Nephron (organoid): ENCODE data around the gene QRFP.

Experiments
- H3K27ac Mint-ChIP-seq, 3 experiments: 2 replicates each; pipeline ENCODE4 v1.8.0; 2020; ENCODE audit warnings: mixed read lengths in 3 of 3, mild to moderate bottlenecking in 2 of 3, moderate library complexity in 1 of 3
- H3K27me3 Mint-ChIP-seq: 2 replicates; pipeline ENCODE4 v1.8.0; 2021; ENCODE audit warnings: low read depth, mild to moderate bottlenecking, moderate library complexity, mixed read lengths
- H3K36me3 Mint-ChIP-seq: 2 replicates; pipeline ENCODE4 v1.8.0; 2020; ENCODE audit warnings: low read depth, mixed read lengths
- H3K4me1 Mint-ChIP-seq: 2 replicates; pipeline ENCODE4 v1.8.0; 2020; ENCODE audit warnings: mixed read lengths
- H3K4me3 Mint-ChIP-seq, 3 experiments: 2 replicates each; pipeline ENCODE4 v1.8.0; 2020; ENCODE audit warnings: mild to moderate bottlenecking in 3 of 3, mixed read lengths in 3 of 3, moderate library complexity in 2 of 3
- H3K9me3 Mint-ChIP-seq: 2 replicates; pipeline ENCODE4 v1.8.0; 2020; ENCODE audit warnings: mixed read lengths
- TF ChIP-seq, protein P1 (sequence below), 3 experiments: fragments of 200-600 bp; sonication (generic); IDR thresholded peaks; one replicate each; pipeline ENCODE4 v1.5.0; 2021; ENCODE audit warnings: antibody characterized with exemption in 3 of 3; ENCODE audit not compliant: unreplicated experiment in 3 of 3

Gene QRFP

GRCh38 chr9:130902204-130903185, 5.9 kb upstream of the QRFP start:
- TF ChIP-seq, protein P1, sequence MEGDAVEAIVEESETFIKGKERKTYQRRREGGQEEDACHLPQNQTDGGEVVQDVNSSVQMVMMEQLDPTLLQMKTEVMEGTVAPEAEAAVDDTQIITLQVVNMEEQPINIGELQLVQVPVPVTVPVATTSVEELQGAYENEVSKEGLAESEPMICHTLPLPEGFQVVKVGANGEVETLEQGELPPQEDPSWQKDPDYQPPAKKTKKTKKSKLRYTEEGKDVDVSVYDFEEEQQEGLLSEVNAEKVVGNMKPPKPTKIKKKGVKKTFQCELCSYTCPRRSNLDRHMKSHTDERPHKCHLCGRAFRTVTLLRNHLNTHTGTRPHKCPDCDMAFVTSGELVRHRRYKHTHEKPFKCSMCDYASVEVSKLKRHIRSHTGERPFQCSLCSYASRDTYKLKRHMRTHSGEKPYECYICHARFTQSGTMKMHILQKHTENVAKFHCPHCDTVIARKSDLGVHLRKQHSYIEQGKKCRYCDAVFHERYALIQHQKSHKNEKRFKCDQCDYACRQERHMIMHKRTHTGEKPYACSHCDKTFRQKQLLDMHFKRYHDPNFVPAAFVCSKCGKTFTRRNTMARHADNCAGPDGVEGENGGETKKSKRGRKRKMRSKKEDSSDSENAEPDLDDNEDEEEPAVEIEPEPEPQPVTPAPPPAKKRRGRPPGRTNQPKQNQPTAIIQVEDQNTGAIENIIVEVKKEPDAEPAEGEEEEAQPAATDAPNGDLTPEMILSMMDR (IDR thresholded peaks at IDR 0.05; ENCODE audit: unreplicated experiment in 3 of 3), result no peak
- Mint-ChIP-seq H3K36me3 (no peaks in the 10 kb centered on the region), H3K27me3 (peaks cover 21% of the 10 kb centered on the region), H3K27ac (no peak overlapping the region), H3K4me1 (no peaks in the 10 kb centered on the region), H3K4me3 (no peak overlapping the region), H3K9me3 (no peaks in the 10 kb centered on the region)

GRCh38 chr9:130901498-130902203, 5.0 kb upstream of the QRFP start:
- Mint-ChIP-seq H3K4me3 (no peak overlapping the region), H3K9me3 (no peaks in the 10 kb centered on the region), H3K27me3 (peaks cover 18% of the 10 kb centered on the region), H3K36me3 (no peaks in the 10 kb centered on the region), H3K27ac (no peak overlapping the region), H3K4me1 (no peaks in the 10 kb centered on the region)
- TF ChIP-seq, protein P1 (IDR thresholded peaks at IDR 0.05; ENCODE audit: unreplicated experiment in 3 of 3), result no peak

DNA sequence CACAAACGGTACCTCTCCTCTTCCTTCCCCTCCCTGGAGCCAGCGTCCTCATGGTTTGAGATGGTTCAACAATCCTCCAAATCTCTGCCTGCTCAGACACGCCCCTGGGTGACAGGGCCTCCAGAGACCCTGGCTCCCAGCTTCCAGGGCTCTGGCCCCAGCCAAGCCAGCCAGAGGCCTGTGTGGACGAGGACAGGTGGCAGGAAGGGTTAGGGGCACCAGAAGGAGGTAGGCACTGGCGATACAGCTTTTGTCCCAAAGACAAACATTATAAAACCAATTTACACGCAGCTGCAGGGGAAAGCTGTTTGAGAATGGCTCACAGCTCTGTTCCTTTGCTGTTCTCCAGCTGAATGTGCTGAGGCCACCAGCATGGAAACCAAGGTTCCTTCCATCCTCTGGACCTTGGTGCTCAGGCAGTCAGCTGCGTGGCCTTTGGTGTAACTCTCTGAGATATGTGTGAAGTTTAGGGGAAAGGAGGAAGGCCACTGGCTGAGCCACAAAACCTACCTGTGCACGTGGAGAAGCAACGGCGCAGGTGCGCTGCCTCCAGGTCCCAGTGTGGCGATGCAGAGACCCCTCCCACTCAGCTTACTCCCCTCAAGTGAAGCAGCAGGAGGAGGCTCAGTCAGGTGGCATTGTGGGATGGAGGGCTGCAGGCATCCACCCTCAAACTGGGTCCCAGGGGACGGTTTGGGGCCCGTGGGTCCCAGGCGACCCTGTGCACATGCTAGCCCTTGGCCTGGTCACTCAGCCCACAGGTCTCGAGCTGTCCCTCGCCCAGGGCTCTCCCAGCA, 4.3 kb upstream of the QRFP start:
- TF ChIP-seq, protein P1 (IDR thresholded peaks at IDR 0.05; ENCODE audit: unreplicated experiment in 3 of 3), result no peak
- H3K4me3 Mint-ChIP-seq, result no peak overlapping the region
- peaks cover 18% of the 10 kb centered on the region for H3K27me3 Mint-ChIP-seq
- no peaks in the 10 kb centered on the region for H3K36me3 Mint-ChIP-seq
- H3K27ac Mint-ChIP-seq, result no peak overlapping the region
- H3K4me1 Mint-ChIP-seq, result no peaks in the 10 kb centered on the region
- H3K9me3 Mint-ChIP-seq, result no peaks in the 10 kb centered on the region

DNA sequence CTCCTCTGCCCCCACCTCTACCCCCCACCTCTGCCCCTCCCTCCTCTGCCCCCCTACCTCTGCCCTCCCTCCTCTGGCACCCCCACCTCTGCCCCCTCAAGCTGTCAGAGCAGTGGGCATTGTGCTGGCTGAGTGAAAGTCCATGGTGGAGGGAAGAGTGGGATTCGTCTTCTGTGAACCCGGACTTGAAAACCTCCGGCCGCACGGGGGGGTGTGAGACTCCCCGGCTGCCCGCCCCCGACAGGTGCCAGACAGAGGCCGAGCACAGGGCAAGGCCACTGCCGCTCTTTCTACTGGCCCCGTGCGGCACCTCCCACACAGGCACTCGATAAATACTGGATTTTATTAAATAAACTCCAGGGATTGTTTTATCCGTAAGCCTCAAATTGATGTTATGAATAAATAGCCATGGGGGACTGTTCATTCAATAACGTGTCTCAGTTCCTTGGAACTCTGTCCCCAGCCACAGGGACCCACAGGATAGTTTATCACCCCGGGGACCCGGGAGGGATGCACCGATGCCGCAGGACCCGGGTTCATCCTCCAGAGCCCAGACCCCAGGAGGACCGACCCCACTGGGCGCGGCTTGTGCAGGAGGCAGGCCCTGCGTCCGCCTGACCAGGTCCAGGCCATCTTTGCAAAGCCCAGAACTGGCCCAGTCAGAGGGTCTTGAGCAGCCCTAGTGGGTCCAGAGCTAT, 2.6 kb upstream of the QRFP start:
- TF ChIP-seq, protein P1 (IDR thresholded peaks at IDR 0.05; ENCODE audit: unreplicated experiment in 3 of 3), result no peak
- Mint-ChIP-seq H3K27ac (no peak overlapping the region), H3K4me1 (peaks cover 7% of the 10 kb centered on the region), H3K4me3 (no peak overlapping the region), H3K36me3 (no peaks in the 10 kb centered on the region), H3K9me3 (no peaks in the 10 kb centered on the region), H3K27me3 (peaks cover 17% of the 10 kb centered on the region)

DNA sequence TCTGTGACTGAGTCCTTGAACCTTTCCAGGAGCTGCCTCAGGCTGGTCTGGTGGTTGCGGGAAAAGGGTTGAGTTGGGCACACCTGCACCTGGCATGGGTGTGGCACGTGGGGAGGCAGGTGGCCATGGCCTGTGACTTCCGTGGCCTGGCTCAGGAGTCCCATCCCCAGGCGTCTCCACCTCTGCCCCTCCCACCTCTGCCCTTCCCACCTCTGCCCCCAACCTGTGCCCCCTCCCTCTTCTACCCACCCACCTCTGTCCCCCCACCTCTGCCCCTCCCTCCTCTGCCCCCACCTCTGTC, 1.9 kb upstream of the QRFP start:
- Mint-ChIP-seq H3K4me3 (no peak overlapping the region), H3K4me1 (peaks cover 14% of the 10 kb centered on the region), H3K27me3 (peaks cover 17% of the 10 kb centered on the region), H3K36me3 (no peaks in the 10 kb centered on the region), H3K9me3 (no peaks in the 10 kb centered on the region), H3K27ac (no peak overlapping the region)
- TF ChIP-seq, protein P1 (IDR thresholded peaks at IDR 0.05; ENCODE audit: unreplicated experiment in 3 of 3), result no peak
